Measurements from ENCODE around the gene CSRP1.

The CSRP1 gene

GRCh38 chr1:201433609-201434008 lies 73.3 kb downstream of the CSRP1 start:
- TF ChIP-seq CTCF (conservative IDR thresholded peaks at IDR 0.05; ENCODE audit: low read depth, low read length): no peak
- no peak overlapping the region for H3K4me3 ChIP-seq (ENCODE audit: low read length)
- DNase-seq (ENCODE audit: low read depth): no peak
